IPS-15b (cell line): Measurements from ENCODE around the gene MT1B.
"Not testable (repeated sequence)": the region's sequence is repeated elsewhere in the genome, so short reads cannot be mapped to it uniquely, and the experiment has no call there.

ENCODE experiments used
- H3K27me3 ChIP-seq: one replicate; pipeline ENCODE4 v1.6.1; 2013; ENCODE audit warnings: low read length; ENCODE audit not compliant: control insufficient read depth, insufficient read depth
- H3K36me3 ChIP-seq: one replicate; pipeline ENCODE4 v1.6.1; 2013; ENCODE audit warnings: low read length; ENCODE audit not compliant: control insufficient read depth, insufficient read depth
- H3K4me1 ChIP-seq: one replicate; pipeline ENCODE4 v1.6.1; 2013; ENCODE audit warnings: mild to moderate bottlenecking, low read length; ENCODE audit not compliant: control insufficient read depth, insufficient read depth
- H3K4me3 ChIP-seq: one replicate; pipeline ENCODE4 v1.5.1; 2013; ENCODE audit warnings: low read depth, low read length
- H3K9ac ChIP-seq: one replicate; pipeline ENCODE4 v1.6.1; 2013; ENCODE audit warnings: low read depth, mild to moderate bottlenecking, low read length
- H3K9me3 ChIP-seq: one replicate; pipeline ENCODE4 v1.6.1; 2013; ENCODE audit warnings: mild to moderate bottlenecking, low read length; ENCODE audit not compliant: control insufficient read depth, insufficient read depth

MT1B gene

DNA sequence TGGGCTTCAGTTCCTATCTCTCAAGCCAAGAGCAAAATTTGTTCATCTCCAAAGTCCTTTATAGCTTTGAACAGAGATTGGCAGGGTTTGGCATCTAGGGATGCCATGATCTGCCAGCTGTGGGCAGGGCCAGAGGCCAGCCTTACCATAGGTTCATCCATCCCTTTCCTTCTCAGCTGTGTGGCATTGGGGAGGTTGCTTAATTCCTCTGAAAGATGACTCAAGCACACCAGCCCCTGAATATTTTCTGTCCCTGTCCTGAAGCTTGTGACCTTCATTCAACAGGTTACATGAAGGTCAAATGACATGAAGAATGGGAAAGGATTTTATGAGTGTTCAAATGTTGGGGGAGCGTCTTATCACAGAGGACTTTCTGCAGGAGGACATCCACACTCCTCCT, 12.8 kb downstream of the MT1B start:
- Histone ChIP-seq H3K4me3 (no peak overlapping the region), H3K36me3 (no peaks in the 10 kb centered on the region), H3K9ac (no peak overlapping the region), H3K4me1 (peaks cover 3% of the 10 kb centered on the region), H3K9me3 (no peaks in the 10 kb centered on the region), H3K27me3 (peaks cover 100% of the 10 kb centered on the region)

GRCh38 chr16:56665286-56666261, 13.9 kb downstream of the MT1B start:
- not testable (repeated sequence) for H3K9ac ChIP-seq, H3K4me3 ChIP-seq, H3K36me3 ChIP-seq, H3K4me1 ChIP-seq, H3K9me3 ChIP-seq
- peaks cover 100% of the 10 kb centered on the region for H3K27me3 ChIP-seq

- peaks cover 8% of the 10 kb centered on the region for H3K4me1 ChIP-seq
- H3K9me3 ChIP-seq: no peaks in the 10 kb centered on the region
- no peaks in the 10 kb centered on the region for H3K36me3 ChIP-seq
- H3K9ac ChIP-seq: no peak within 1 kb of the TSS
- H3K4me3 ChIP-seq: peak within 1 kb of the TSS; percentile 40
- H3K27me3 ChIP-seq: peaks cover 100% of the 10 kb centered on the region
Measured at GRCh38 chr16:56667581-56668571, 16.2 kb downstream of the MT1B start, which contains the start of gene MT1G. TSS of gene MT1G (minus strand) at chr16:56668065. CDS start at chr16:56667993, 72 bp downstream.

DNA sequence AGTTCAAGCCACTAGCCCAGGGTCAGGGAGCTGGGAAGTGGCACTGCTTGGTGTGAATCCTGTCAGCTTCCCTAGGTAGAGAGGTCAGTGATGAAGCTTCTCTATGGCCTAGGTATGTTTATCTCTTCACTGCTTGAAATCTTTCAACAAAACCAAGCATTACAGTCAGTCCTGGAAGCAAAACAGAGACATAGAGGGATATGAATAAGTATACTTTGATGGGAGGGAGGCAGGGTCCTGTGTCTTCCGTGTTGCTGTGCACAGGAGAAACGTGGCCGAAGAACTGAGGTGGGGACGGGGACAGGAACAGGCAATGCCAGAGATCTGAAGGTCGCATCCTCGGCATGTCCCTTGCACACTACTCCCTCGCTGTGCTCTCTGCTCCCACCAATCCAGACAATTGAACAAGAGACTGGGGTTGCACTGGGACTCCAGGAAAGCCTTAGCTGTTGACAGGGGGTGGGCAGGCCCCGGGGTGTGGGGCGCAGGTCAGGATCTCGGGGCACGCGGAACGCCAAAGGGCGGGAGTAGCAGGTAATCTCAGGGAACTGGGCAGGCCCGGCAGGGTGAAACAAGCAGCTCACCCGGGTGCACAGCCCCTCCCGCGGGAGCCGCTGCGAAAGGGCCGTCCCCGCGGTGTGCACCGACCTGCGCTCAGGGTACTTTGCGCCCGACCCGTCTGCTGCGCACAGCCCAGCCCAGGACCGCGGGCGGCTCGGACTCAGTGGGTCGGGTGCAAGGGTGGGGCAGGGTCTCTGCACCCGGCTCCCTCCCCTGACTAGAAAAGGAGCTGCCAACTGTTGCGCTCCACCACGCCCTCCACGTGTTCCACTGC, 17.5 kb downstream of the MT1B start, which contains the start of gene MT1H:
Gene MT1H, plus strand, starts transcription at position 810 of the 835 bp plus-strand sequence. CDS start 71 bp downstream, outside the sequence.
- Histone ChIP-seq H3K9ac (no peak within 1 kb of the TSS), H3K9me3 (no peaks in the 10 kb centered on the region), H3K4me3 (peak within 1 kb of the TSS; percentile 48), H3K27me3 (peaks cover 97% of the 10 kb centered on the region), H3K4me1 (peaks cover 11% of the 10 kb centered on the region), H3K36me3 (no peaks in the 10 kb centered on the region)

GRCh38 chr16:56669840-56670619, 18.3 kb downstream of the MT1B start:
- Histone ChIP-seq H3K9me3 (no peaks in the 10 kb centered on the region), H3K27me3 (peaks cover 89% of the 10 kb centered on the region), H3K9ac (no peak overlapping the region), H3K4me1 (peaks cover 13% of the 10 kb centered on the region), H3K36me3 (no peaks in the 10 kb centered on the region), H3K4me3 (peak overlapping the region; percentile 48)

- no peaks in the 10 kb centered on the region for H3K36me3 ChIP-seq
- H3K4me1 ChIP-seq: peaks cover 13% of the 10 kb centered on the region
- no peaks in the 10 kb centered on the region for H3K9me3 ChIP-seq
- H3K4me3 ChIP-seq: peak overlapping the region; percentile 48
- H3K9ac ChIP-seq: no peak overlapping the region
- peaks cover 89% of the 10 kb centered on the region for H3K27me3 ChIP-seq
Measured at GRCh38 chr16:56670620-56670934, 18.9 kb downstream of the MT1B start.

GRCh38 chr16:56671691-56672090, 20.0 kb downstream of the MT1B start:
- H3K9ac ChIP-seq, H3K9me3 ChIP-seq, H3K36me3 ChIP-seq, H3K4me3 ChIP-seq: not testable (repeated sequence)
- Histone ChIP-seq H3K4me1 (peaks cover 14% of the 10 kb centered on the region), H3K27me3 (peaks cover 84% of the 10 kb centered on the region)

DNA sequence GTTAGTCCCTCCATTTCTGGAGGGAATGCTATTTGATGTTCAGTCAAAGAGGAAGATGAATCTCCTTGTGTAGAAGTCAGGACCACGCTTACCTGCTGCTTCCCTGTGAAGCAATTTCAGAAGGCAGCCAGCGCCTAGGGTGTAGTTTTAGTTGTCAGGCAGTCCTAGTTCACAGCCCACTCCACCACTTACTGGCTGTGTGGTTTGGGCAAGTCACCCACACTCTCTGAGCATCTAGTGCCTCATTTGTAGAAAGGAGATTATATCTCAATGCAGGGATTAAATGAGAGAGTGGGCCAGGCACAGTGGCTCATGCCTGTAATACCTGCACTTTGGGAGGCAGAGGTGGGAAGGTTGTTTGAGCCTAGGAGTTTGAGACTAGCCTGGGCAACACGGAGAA, 20.5 kb downstream of the MT1B start:
- H3K4me3 ChIP-seq, H3K9ac ChIP-seq, H3K9me3 ChIP-seq, H3K36me3 ChIP-seq: not testable (repeated sequence)
- Histone ChIP-seq H3K27me3 (peaks cover 84% of the 10 kb centered on the region), H3K4me1 (peaks cover 18% of the 10 kb centered on the region)

DNA sequence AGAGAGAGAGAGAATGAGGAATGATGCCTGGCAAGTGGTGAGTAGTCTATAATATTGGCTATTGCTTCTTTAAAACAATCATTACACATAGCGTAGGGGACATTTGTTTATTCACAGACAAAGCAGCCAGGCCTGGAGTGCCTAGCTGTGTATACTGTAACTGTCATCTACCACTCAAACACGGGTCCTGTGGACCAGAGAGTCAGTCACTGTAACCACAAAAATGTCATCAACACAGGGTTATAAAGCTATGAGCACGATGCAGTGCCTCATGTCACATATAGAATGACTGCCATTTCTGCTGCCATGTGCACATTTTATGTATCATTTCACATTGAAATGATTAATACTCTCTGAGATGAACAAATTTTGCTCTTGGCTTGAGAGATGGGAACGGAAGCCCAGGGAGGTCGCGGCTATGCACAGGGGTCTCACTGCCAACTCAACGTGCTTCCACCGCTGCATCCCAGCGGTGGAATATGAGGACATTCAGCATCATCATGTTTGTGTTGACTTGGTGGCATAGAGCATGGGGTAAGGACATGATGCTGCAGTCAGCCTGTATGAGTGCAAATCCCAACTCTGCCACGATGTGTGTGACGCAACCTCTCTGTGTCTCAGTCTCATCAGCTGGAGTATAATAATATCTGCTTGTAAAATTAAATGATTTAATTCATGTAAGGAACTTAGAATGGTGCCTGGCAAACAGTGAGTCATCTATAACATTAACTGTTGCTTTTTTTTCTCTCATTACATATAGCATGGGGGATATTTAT, 21.3 kb downstream of the MT1B start:
- no peaks in the 10 kb centered on the region for H3K9me3 ChIP-seq
- peaks cover 81% of the 10 kb centered on the region for H3K27me3 ChIP-seq
- H3K4me1 ChIP-seq: peaks cover 15% of the 10 kb centered on the region
- H3K9ac ChIP-seq: no peak overlapping the region
- no peak overlapping the region for H3K4me3 ChIP-seq
- H3K36me3 ChIP-seq: no peaks in the 10 kb centered on the region

DNA sequence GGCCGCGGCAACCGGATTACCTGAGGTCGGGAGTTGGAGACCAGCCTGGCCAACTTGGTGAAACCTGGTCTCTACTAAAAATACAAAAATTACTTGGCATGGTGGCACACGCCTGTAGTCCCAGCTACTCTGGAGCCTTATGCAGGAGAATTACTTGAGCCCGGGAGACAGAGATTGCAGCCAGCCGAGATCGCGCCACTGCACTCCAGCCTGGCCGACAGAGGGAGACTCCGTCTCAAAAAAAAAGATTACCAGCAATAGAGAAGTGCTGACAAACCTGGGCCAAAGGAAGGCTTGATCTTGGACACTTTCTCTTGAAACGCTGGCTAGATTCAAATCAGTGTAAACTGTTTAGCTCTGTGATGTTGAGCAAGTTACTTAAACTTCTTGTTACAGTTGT, 22.2 kb downstream of the MT1B start:
- no peak overlapping the region for H3K9ac ChIP-seq
- no peaks in the 10 kb centered on the region for H3K9me3 ChIP-seq
- no peaks in the 10 kb centered on the region for H3K36me3 ChIP-seq
- peaks cover 76% of the 10 kb centered on the region for H3K27me3 ChIP-seq
- no peak overlapping the region for H3K4me3 ChIP-seq
- peaks cover 15% of the 10 kb centered on the region for H3K4me1 ChIP-seq
